MM.1S (cell line): Measurements from ENCODE around the gene EFEMP2.

ENCODE experiments used
- DNase-seq: peaks from one replicate; pipeline ENCODE4 v3.0.0-alpha.2; 2015
- H2AFZ ChIP-seq: fragments of 300-600 bp; sonication (generic); 2 replicates; pipeline ENCODE4 v1.6.0; 2016; ENCODE audit warnings: antibody characterized with exemption, low read length
- H3F3A ChIP-seq: fragments of 300-600 bp; sonication (generic); 2 replicates; pipeline ENCODE4 v1.6.1; 2016; ENCODE audit warnings: mild to moderate bottlenecking, antibody characterized with exemption, low read length, moderate library complexity, mixed read lengths; ENCODE audit not compliant: insufficient read depth
- H3K27ac ChIP-seq: fragments of 300-600 bp; sonication (generic); 2 replicates; pipeline ENCODE4 v1.5.1; 2016; ENCODE audit warnings: mild to moderate bottlenecking, low read length
- H3K27me3 ChIP-seq: fragments of 300-600 bp; sonication (generic); replicated peaks from 2 replicates; pipeline ENCODE4 v1.6.0; 2016; ENCODE audit warnings: low read length; ENCODE audit not compliant: insufficient read depth
- H3K36me3 ChIP-seq: fragments of 300-600 bp; sonication (generic); replicated peaks from 2 replicates; pipeline ENCODE4 v1.6.1; 2016; ENCODE audit warnings: mild to moderate bottlenecking, low read length, mixed read lengths; ENCODE audit not compliant: insufficient read depth
- H3K4me1 ChIP-seq: fragments of 300-600 bp; sonication (generic); 2 replicates; pipeline ENCODE4 v1.6.1; 2016; ENCODE audit warnings: low read length, mixed read lengths
- H3K4me2 ChIP-seq: fragments of 300-600 bp; sonication (generic); 2 replicates; pipeline ENCODE4 v1.6.0; 2016; ENCODE audit warnings: low read depth, low read length
- H3K4me3 ChIP-seq: fragments of 300-600 bp; sonication (generic); 2 replicates; pipeline ENCODE4 v1.5.1; 2016; ENCODE audit warnings: low read length, mixed read lengths
- H3K79me2 ChIP-seq: fragments of 300-600 bp; sonication (generic); 2 replicates; pipeline ENCODE4 v1.6.1; 2016; ENCODE audit warnings: mixed run types, low read length, mixed read lengths
- H3K9ac ChIP-seq: fragments of 300-600 bp; sonication (generic); 2 replicates; pipeline ENCODE4 v1.6.1; 2016; ENCODE audit warnings: low read length, mixed read lengths
- H3K9me2 ChIP-seq: fragments of 300-600 bp; sonication (generic); replicated peaks from 2 replicates; pipeline ENCODE4 v1.6.1; 2016; ENCODE audit warnings: mild to moderate bottlenecking, low read length, mixed read lengths; ENCODE audit not compliant: insufficient read depth
- H3K9me3 ChIP-seq: fragments of 300-600 bp; sonication (generic); replicated peaks from 2 replicates; pipeline ENCODE4 v1.6.1; 2016; ENCODE audit warnings: mild to moderate bottlenecking, low read length, mixed read lengths; ENCODE audit not compliant: insufficient read depth
- H4K20me1 ChIP-seq: fragments of 300-600 bp; sonication (generic); 2 replicates; pipeline ENCODE4 v1.6.1; 2016; ENCODE audit warnings: mild to moderate bottlenecking, low read length, moderate library complexity, mixed read lengths; ENCODE audit not compliant: insufficient read depth
- CTCF ChIP-seq: fragments of 300-600 bp; sonication (generic); IDR thresholded peaks from 2 replicates; pipeline ENCODE4 v1.5.1; 2016; ENCODE audit warnings: antibody characterized with exemption, low read length, mixed read lengths
- EZH2 ChIP-seq: fragments of 300-600 bp; sonication (generic); optimal IDR thresholded peaks from 2 replicates; pipeline ENCODE3; 2017; ENCODE audit warnings: low read depth, mild to moderate bottlenecking, antibody characterized with exemption, low read length, mixed read lengths
- EZH2phosphoT487 ChIP-seq: fragments of 300-600 bp; sonication (generic); IDR thresholded peaks from 2 replicates; pipeline ENCODE4 v1.6.1; 2018; ENCODE audit warnings: antibody characterized with exemption, low read length

The EFEMP2 gene

DNA sequence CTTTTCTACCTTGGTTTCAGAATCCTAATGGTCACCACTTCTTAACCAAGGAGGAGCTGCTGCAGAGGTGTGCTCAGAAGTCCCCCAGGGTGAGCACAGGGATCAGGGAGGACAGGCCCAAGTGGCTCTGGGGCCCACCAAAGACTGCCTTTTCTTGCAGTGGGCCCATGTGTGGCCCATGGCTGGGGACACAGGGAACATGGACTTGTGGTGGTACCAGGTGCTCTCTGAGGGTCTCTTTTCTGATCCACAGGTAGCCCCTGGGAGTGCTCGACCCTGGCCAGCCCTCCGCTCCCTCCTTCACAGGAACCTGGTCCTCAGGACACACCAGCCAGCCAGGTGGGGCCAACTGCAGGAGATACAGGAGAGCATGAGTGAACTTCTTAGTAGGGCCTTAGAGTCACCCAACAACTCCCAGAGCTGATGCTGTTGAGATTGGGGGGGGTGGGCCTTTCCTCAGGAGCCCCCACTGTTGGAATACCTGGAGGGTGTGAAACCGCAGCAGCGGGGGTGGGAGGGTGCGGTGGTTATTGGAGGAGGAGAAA is 10.3 kb downstream of the EFEMP2 start:
- Histone ChIP-seq H3K79me2 (peaks cover 35% of the 10 kb centered on the region), H3K27me3 (no peaks in the 10 kb centered on the region), H3K36me3 (peaks cover 5% of the 10 kb centered on the region; the same call in 1 of the 2 replicates), H2AFZ (no peak overlapping the region), H3K4me1 (peaks cover 8% of the 10 kb centered on the region), H3K4me3 (no peak overlapping the region), H3K4me2 (peak overlapping the region; percentile 96; the same call in 1 of the 2 replicates), H4K20me1 (no peaks in the 10 kb centered on the region), H3K27ac (no peak overlapping the region), H3K9me2 (no peaks in the 10 kb centered on the region), H3K9me3 (no peaks in the 10 kb centered on the region), H3K9ac (peak overlapping the region; percentile 93; the same call in 1 of the 2 replicates), H3F3A (peaks cover 37% of the 10 kb centered on the region)
- no peak for DNase-seq
- no peak for TF ChIP-seq CTCF
- no peak for TF ChIP-seq EZH2phosphoT487
- no peak for TF ChIP-seq EZH2

GRCh38 chr11:65861533-65862183 is 10.9 kb downstream of the EFEMP2 start:
- H3F3A ChIP-seq: peaks cover 40% of the 10 kb centered on the region
- peaks cover 2% of the 10 kb centered on the region for H4K20me1 ChIP-seq
- no peak for TF ChIP-seq CTCF
- no peak for TF ChIP-seq EZH2
- TF ChIP-seq EZH2phosphoT487: no peak
- no peaks in the 10 kb centered on the region for H3K9me3 ChIP-seq
- H3K4me1 ChIP-seq: peaks cover 8% of the 10 kb centered on the region
- H3K4me2 ChIP-seq: peak overlapping the region; percentile 96
- no peak for DNase-seq
- peaks cover 5% of the 10 kb centered on the region; the same call in 1 of the 2 replicates for H3K36me3 ChIP-seq
- H3K9ac ChIP-seq: peak overlapping the region; percentile 93
- no peaks in the 10 kb centered on the region for H3K9me2 ChIP-seq
- H3K27me3 ChIP-seq: no peaks in the 10 kb centered on the region
- no peak overlapping the region for H3K27ac ChIP-seq
- no peak overlapping the region for H2AFZ ChIP-seq
- H3K79me2 ChIP-seq: peaks cover 41% of the 10 kb centered on the region
- peak overlapping the region; percentile 99 for H3K4me3 ChIP-seq

- Histone ChIP-seq H3K4me1 (peaks cover 14% of the 10 kb centered on the region), H2AFZ (peak overlapping the region; percentile 55), H3K9me2 (no peaks in the 10 kb centered on the region), H3K79me2 (peaks cover 46% of the 10 kb centered on the region), H3K9me3 (no peaks in the 10 kb centered on the region), H3K27me3 (no peaks in the 10 kb centered on the region), H3K4me2 (peak overlapping the region; percentile 96), H3K9ac (peak overlapping the region; percentile 93), H4K20me1 (peaks cover 7% of the 10 kb centered on the region), H3K27ac (peak overlapping the region; percentile 86), H3F3A (peaks cover 40% of the 10 kb centered on the region), H3K4me3 (peak overlapping the region; percentile 99), H3K36me3 (peaks cover 5% of the 10 kb centered on the region; the same call in 1 of the 2 replicates)
- TF ChIP-seq EZH2phosphoT487 (no peak), EZH2 (no peak), CTCF (no peak)
- DNase-seq: no peak
These were observed 11.5 kb downstream of the EFEMP2 start for GRCh38 chr11:65861165-65861505.
